CMK (cell line): ENCODE results near the gene PCDHGA7.
"Not testable (repeated sequence)": the region's sequence is repeated elsewhere in the genome, so short reads cannot be mapped to it uniquely, and the experiment has no call there.

Experiments used
- DNase-seq: peaks from one replicate; pipeline ENCODE4 v3.0.0-alpha.2; 2010; ENCODE audit warnings: low read depth

PCDHGA7 gene

GRCh38 chr5:141398608-141399007 is 16.1 kb downstream of the PCDHGA7 start:
- no peak for DNase-seq

- no peak for DNase-seq
Measured at GRCh38 chr5:141399555-141400258, 17.2 kb downstream of the PCDHGA7 start.

GRCh38 chr5:141402553-141403243 is 20.2 kb downstream of the PCDHGA7 start, which contains the start of gene PCDHGA9:
PCDHGA9 (plus strand) TSS chr5:141402778; CDS start chr5:141402953, 175 bp downstream.
- DNase-seq: no peak

- no peak for DNase-seq
Measured at GRCh38 chr5:141403387-141403786, 20.8 kb downstream of the PCDHGA7 start.

- not testable (repeated sequence) for DNase-seq
Measured at GRCh38 chr5:141407790-141408505, 25.4 kb downstream of the PCDHGA7 start, which contains the start of gene PCDHGB6. PCDHGB6 (plus strand) TSS chr5:141408021; CDS start chr5:141408203, 182 bp downstream.

GRCh38 chr5:141409598-141410306 is 27.2 kb downstream of the PCDHGA7 start:
- no peak for DNase-seq

GRCh38 chr5:141411575-141411974 is 29.0 kb downstream of the PCDHGA7 start:
- no peak for DNase-seq

- no peak for DNase-seq
Measured at GRCh38 chr5:141412854-141413539, 30.5 kb downstream of the PCDHGA7 start, which contains the start of gene PCDHGA10. PCDHGA10 (plus strand) TSS chr5:141412987; CDS start chr5:141413176, 189 bp downstream.

GRCh38 chr5:141413540-141414069 is 31.1 kb downstream of the PCDHGA7 start:
- no peak for DNase-seq

- DNase-seq: not testable (repeated sequence)
Measured at GRCh38 chr5:141414548-141415274, 32.2 kb downstream of the PCDHGA7 start.

- DNase-seq: not testable (repeated sequence)
Measured at GRCh38 chr5:141415275-141415618, 32.7 kb downstream of the PCDHGA7 start.

GRCh38 chr5:141417494-141418172 is 35.1 kb downstream of the PCDHGA7 start, which contains the start of gene PCDHGB7:
PCDHGB7 (plus strand) TSS chr5:141417677; CDS start chr5:141417860, 183 bp downstream.
- DNase-seq: not testable (repeated sequence)

GRCh38 chr5:141419074-141419880 is 36.7 kb downstream of the PCDHGA7 start:
- no peak for DNase-seq

- DNase-seq: no peak
Measured at GRCh38 chr5:141420855-141421488, 38.4 kb downstream of the PCDHGA7 start, which contains the start of gene PCDHGA11. PCDHGA11 (plus strand) TSS chr5:141421051; CDS start chr5:141421228, 177 bp downstream.

- DNase-seq: no peak
Measured at GRCh38 chr5:141421489-141421855, 38.9 kb downstream of the PCDHGA7 start.

- no peak for DNase-seq
Measured at GRCh38 chr5:141422742-141423291, 40.3 kb downstream of the PCDHGA7 start.

- DNase-seq: no peak
Measured at GRCh38 chr5:141427783-141428426, 45.4 kb downstream of the PCDHGA7 start.
